ENCODE results near the gene PEX16.

PEX16 gene

GRCh38 chr11:45920531-45921477 is 3.1 kb upstream of the PEX16 start:
- Histone ChIP-seq H3K27ac (ENCODE audit: low read depth, low read length, poor library complexity, severe bottlenecking) (no peak overlapping the region), H3K4me1 (ENCODE audit: insufficient read depth, low read length, severe bottlenecking) (peaks cover 46% of the 10 kb centered on the region), H3K9ac (ENCODE audit: low read length) (no peak overlapping the region), H3K79me2 (ENCODE audit: insufficient read depth, low read length) (0 out of 2 replicates have a peak, but pooled peaks cover 3% of the 10 kb centered on the region), H2AFZ (ENCODE audit: low read length) (no peak overlapping the region), H3K36me3 (ENCODE audit: insufficient read depth, low read length) (peaks cover 6% of the 10 kb centered on the region; the same call in 1 of the 2 replicates), H3K4me3 (ENCODE audit: low read depth, low read length, poor library complexity, severe bottlenecking) (no peak overlapping the region), H3F3A (ENCODE audit: insufficient read depth, low read length) (no peaks in the 10 kb centered on the region), H3K9me2 (ENCODE audit: low read depth, low read length) (no peaks in the 10 kb centered on the region), H3K4me2 (ENCODE audit: low read length) (no peak overlapping the region), H4K20me1 (ENCODE audit: insufficient read depth, low read length) (no peaks in the 10 kb centered on the region), H3K9me3 (ENCODE audit: low read length) (no peaks in the 10 kb centered on the region), H3K27me3 (ENCODE audit: insufficient read depth, low read length) (no peaks in the 10 kb centered on the region)
- TF ChIP-seq CTCF (IDR thresholded peaks at IDR 0.05; ENCODE audit: low read length) (no peak), EZH2 (IDR thresholded peaks at IDR 0.05; ENCODE audit: borderline replicate concordance, low read length) (no peak)

- no peak overlapping the region for H3K4me2 ChIP-seq (ENCODE audit: low read length)
- H3K9me2 ChIP-seq (ENCODE audit: low read depth, low read length) = no peaks in the 10 kb centered on the region
- no peaks in the 10 kb centered on the region for H3K9me3 ChIP-seq (ENCODE audit: low read length)
- no peak for TF ChIP-seq CTCF (IDR thresholded peaks at IDR 0.05; ENCODE audit: low read length)
- no peak for TF ChIP-seq EZH2 (IDR thresholded peaks at IDR 0.05; ENCODE audit: borderline replicate concordance, low read length)
- no peaks in the 10 kb centered on the region for H3F3A ChIP-seq (ENCODE audit: insufficient read depth, low read length)
- no peak overlapping the region for H2AFZ ChIP-seq (ENCODE audit: low read length)
- H3K9ac ChIP-seq (ENCODE audit: low read length) = no peak overlapping the region
- H3K27ac ChIP-seq (ENCODE audit: low read depth, low read length, poor library complexity, severe bottlenecking) = no peak overlapping the region
- no peaks in the 10 kb centered on the region for H4K20me1 ChIP-seq (ENCODE audit: insufficient read depth, low read length)
- peaks cover 14% of the 10 kb centered on the region; the same call in 1 of the 2 replicates for H3K36me3 ChIP-seq (ENCODE audit: insufficient read depth, low read length)
- H3K79me2 ChIP-seq (ENCODE audit: insufficient read depth, low read length) = 0 out of 2 replicates have a peak, but pooled peaks cover 3% of the 10 kb centered on the region
- no peaks in the 10 kb centered on the region for H3K27me3 ChIP-seq (ENCODE audit: insufficient read depth, low read length)
- peaks cover 46% of the 10 kb centered on the region for H3K4me1 ChIP-seq (ENCODE audit: insufficient read depth, low read length, severe bottlenecking)
- H3K4me3 ChIP-seq (ENCODE audit: low read depth, low read length, poor library complexity, severe bottlenecking) = no peak overlapping the region
These were observed 2.3 kb upstream of the PEX16 start for GRCh38 chr11:45919806-45920530.

- H3K4me1 ChIP-seq (ENCODE audit: insufficient read depth, low read length, severe bottlenecking) = peaks cover 46% of the 10 kb centered on the region
- peak overlapping the region; percentile 98 for H3K4me2 ChIP-seq (ENCODE audit: low read length)
- H4K20me1 ChIP-seq (ENCODE audit: insufficient read depth, low read length) = no peaks in the 10 kb centered on the region
- peaks cover 22% of the 10 kb centered on the region for H3K36me3 ChIP-seq (ENCODE audit: insufficient read depth, low read length)
- no peaks in the 10 kb centered on the region for H3K9me2 ChIP-seq (ENCODE audit: low read depth, low read length)
- no peak overlapping the region for H3K9ac ChIP-seq (ENCODE audit: low read length)
- H3K4me3 ChIP-seq (ENCODE audit: low read depth, low read length, poor library complexity, severe bottlenecking) = peak overlapping the region; percentile 99
- H3K27me3 ChIP-seq (ENCODE audit: insufficient read depth, low read length) = no peaks in the 10 kb centered on the region
- no peak overlapping the region for H2AFZ ChIP-seq (ENCODE audit: low read length)
- H3F3A ChIP-seq (ENCODE audit: insufficient read depth, low read length) = no peaks in the 10 kb centered on the region
- H3K79me2 ChIP-seq (ENCODE audit: insufficient read depth, low read length) = 0 out of 2 replicates have a peak, but pooled peaks cover 3% of the 10 kb centered on the region
- no peak overlapping the region for H3K27ac ChIP-seq (ENCODE audit: low read depth, low read length, poor library complexity, severe bottlenecking)
- H3K9me3 ChIP-seq (ENCODE audit: low read length) = no peaks in the 10 kb centered on the region
- TF ChIP-seq CTCF (IDR thresholded peaks at IDR 0.05; ENCODE audit: low read length) = no peak
These were observed 1.4 kb upstream of the PEX16 start for GRCh38 chr11:45918962-45919675.

Measured in OCI-LY1 (cell line).